ENCODE results near the gene MCAM. TPM values are rescaled to one million over a fixed set of nuclear protein-coding genes. Genes with fewer than 3 reads are reported as not detected.
A peak's percentile ranks its signal among the peaks of the same experiment; 100 is the strongest.

MCAM gene
- total and polyA plus RNA-seq, 7 donors, result 2.1 to 1,033 (median 628) TPM

DNA sequence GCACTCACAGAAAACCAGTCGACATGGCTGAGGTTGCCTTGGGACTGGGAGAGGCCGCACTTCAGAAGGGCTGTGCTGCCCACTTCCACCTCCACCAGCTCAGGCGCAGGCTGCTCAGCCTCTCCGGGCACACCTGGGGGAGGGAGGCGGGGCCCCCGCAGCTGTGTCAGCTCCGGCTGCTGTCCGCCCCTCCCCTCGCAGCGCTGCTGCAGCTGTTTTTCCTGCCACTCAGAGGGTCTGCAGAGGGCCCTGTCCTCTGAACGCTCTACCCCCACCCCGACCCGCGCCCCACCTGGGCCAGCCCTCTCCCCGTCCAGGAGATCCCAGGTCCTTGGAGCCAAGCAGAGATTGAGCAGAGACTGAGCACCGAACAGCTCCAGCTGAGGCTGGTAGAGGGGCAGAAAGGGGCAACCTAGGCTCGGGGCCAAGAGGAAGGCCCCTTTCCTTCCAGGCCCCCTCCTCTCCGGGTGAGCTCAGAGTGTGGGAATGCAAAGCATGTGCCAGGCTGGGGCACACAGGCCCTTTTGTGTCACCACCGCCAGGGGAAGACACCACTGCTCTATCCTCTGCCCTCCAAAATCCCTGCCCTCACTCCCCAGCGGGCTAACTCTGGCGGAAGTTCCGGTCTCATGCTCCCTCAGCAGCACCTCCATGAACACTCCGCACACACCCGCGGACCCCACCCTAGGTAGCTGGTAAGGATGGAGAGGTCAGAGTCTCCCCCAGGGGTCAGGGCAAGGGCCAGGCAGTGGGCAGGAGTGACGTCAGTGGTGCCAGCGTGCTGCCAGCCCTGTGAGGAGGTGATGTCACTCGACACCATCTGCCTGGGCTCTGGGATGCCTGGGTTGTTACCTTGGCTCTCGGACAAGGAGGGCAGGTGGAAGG lies 1.6 kb downstream of the MCAM start:
- TF ChIP-seq POLR2A (IDR thresholded peaks at IDR 0.05), result peak in 1 of 2 donors; percentile 23
- TF ChIP-seq POLR2AphosphoS5 (IDR thresholded peaks at IDR 0.05), result peak; percentile 17 to 74 (median 50)
- TF ChIP-seq CTCF (IDR thresholded peaks at IDR 0.05), result peak in 2 of 4 experiments; percentile 19 to 42
- no peak for TF ChIP-seq EP300 (IDR thresholded peaks at IDR 0.05)
- Histone ChIP-seq H3K9me3 (no peaks in the 10 kb centered on the region), H3K36me3 (peaks cover 19 to 46% (median 35%) of the 10 kb centered on the region in 4 donors), H3K4me1 (peaks cover 0 to 66% (median 49%) of the 10 kb centered on the region in 4 donors), H3K27me3 (no peaks in the 10 kb centered on the region), H3K4me3 (peak overlapping the region; percentile 62 to 90 (median 76)), H3K27ac (peak overlapping the region; percentile 93 to 99 (median 96))
- 4% methylated on average over 29 of the region's 29 CpGs for WGBS, 2 donors
- intact Hi-C loops (cut with DNase I), result loop anchor here (2.0 kb wide), 1 partner anchor 221 kb away; a partner anchor contains a TSS
- peak; percentile 79 for DNase-seq

GRCh38 chr11:119314726-119315125 lies 2.2 kb downstream of the MCAM start:
- WGBS, 2 donors, result 50 to 69% methylated on average over 18 of the region's 18 CpGs
- no peak for TF ChIP-seq POLR2AphosphoS5 (IDR thresholded peaks at IDR 0.05)
- TF ChIP-seq CTCF (IDR thresholded peaks at IDR 0.05), result no peak
- no peak for TF ChIP-seq POLR2A (IDR thresholded peaks at IDR 0.05)
- TF ChIP-seq EP300 (IDR thresholded peaks at IDR 0.05), result no peak
- intact Hi-C loops (cut with DNase I), result no loop called here
- Histone ChIP-seq H3K27me3 (no peaks in the 10 kb centered on the region), H3K9me3 (no peaks in the 10 kb centered on the region), H3K4me1 (peaks cover 0 to 59% (median 42%) of the 10 kb centered on the region in 4 donors), H3K36me3 (peaks cover 24 to 53% (median 42%) of the 10 kb centered on the region in 4 donors), H3K27ac (peak overlapping the region; percentile 93 to 99 (median 96)), H3K4me3 (peak overlapping the region; percentile 62 to 90 (median 76))
- DNase-seq, result no peak

DNA sequence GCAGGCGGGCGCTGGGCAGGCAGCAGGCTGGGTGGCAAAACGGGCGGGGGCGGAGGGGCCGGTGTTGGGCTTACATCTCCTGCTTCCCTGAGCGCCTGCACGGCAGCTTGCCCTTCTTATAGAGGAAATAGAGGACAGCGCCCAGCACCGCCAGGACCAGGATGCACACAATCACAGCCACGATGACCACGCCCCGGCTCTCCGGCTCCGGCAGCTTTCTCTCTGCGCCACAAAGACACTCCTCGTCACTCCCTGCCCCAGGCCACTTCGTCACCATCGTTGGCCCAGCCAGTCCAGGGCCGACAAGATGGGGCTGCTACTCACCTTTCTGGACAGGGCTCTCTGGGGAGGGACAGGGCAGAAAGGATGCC lies 6.3 kb downstream of the MCAM start:
- Histone ChIP-seq H3K27ac (peak overlapping the region; percentile 17 to 99 (median 60)), H3K4me3 (no peak overlapping the region), H3K36me3 (peaks cover 33 to 76% (median 55%) of the 10 kb centered on the region in 4 donors), H3K9me3 (no peaks in the 10 kb centered on the region), H3K4me1 (peaks cover 0 to 45% (median 25%) of the 10 kb centered on the region in 4 donors), H3K27me3 (no peaks in the 10 kb centered on the region)
- DNase-seq, result no peak
- intact Hi-C loops (cut with DNase I), result no loop called here
- 32 to 78% methylated on average over 20 of the region's 20 CpGs for WGBS, 2 donors
- no peak for TF ChIP-seq EP300 (IDR thresholded peaks at IDR 0.05)
- TF ChIP-seq POLR2AphosphoS5 (IDR thresholded peaks at IDR 0.05), result no peak
- TF ChIP-seq CTCF (IDR thresholded peaks at IDR 0.05), result no peak
- no peak for TF ChIP-seq POLR2A (IDR thresholded peaks at IDR 0.05)

DNA sequence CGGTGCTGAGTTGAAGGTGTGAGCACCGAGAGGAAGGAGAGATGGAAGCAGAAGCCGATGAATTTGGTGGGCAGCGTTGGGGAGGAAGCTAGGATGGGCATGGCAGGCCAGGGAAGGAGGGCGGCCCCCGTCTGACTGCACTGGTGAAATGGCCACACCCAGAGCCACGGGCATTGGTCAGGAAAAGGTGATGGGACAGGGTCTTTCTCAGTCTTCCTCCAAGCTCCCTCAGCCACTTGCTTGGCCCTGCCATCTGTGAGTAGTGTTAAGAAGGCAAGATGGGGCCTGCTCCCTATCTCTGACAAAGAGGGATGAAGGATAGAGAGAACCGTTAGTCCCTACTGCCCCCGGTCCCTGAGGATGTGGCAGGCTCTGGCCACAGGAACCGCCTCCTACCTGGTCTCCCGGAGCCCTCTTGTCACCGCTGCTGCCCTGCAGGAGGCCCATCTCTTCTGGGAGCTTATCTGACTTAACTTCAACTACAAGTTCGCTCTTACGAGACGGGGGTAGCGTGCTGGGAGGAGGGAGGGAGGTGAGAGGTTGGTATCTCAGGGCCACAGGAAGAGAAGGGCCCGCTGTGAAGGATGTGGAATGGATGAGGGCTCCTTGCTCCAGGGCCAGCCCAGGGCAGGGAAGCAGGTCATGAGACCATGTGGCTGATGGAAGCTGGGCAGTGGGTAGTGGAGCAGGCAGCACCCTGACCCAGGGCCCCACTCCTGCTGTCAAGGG lies 6.8 kb downstream of the MCAM start:
- TF ChIP-seq EP300 (IDR thresholded peaks at IDR 0.05) (no peak), POLR2AphosphoS5 (IDR thresholded peaks at IDR 0.05) (no peak), POLR2A (IDR thresholded peaks at IDR 0.05) (no peak), CTCF (IDR thresholded peaks at IDR 0.05) (no peak)
- no peak overlapping the region for H3K4me3 ChIP-seq
- peak overlapping the region; percentile 17 to 99 (median 72) for H3K27ac ChIP-seq
- peaks cover 33 to 78% (median 55%) of the 10 kb centered on the region in 4 donors for H3K36me3 ChIP-seq
- H3K9me3 ChIP-seq, result no peaks in the 10 kb centered on the region
- no peak for DNase-seq
- WGBS, 2 donors, result 82 to 86% methylated on average over 17 of the region's 17 CpGs
- intact Hi-C loops (cut with DNase I), result no loop called here
- no peaks in the 10 kb centered on the region for H3K27me3 ChIP-seq
- H3K4me1 ChIP-seq, result peaks cover 0 to 41% (median 21%) of the 10 kb centered on the region in 4 donors
